Ovary (tissue), 9 donors: Measurements from ENCODE around the gene SMYD2. TPM values are rescaled to one million over a fixed set of nuclear protein-coding genes. Genes with fewer than 3 reads are reported as not detected.

Source experiments
- DNase-seq, 5 donors: peaks; one replicate each; pipeline ENCODE4 v3.0.0-alpha.2; 2019 to 2020
- H3K27ac ChIP-seq, 2 donors: fragments of 200-600 bp; one replicate each; pipeline versions ENCODE4 v1.5.1 to v1.8.0; 2019 to 2022
- H3K27me3 ChIP-seq: fragments of 200-600 bp; one replicate; pipeline ENCODE4 v1.8.0; 2022
- H3K36me3 ChIP-seq: fragments of 200-600 bp; sonication (generic); one replicate; pipeline ENCODE4 v1.5.1; 2019
- H3K4me1 ChIP-seq: one replicate; pipeline ENCODE4 v1.8.1; 2013; ENCODE audit warnings: mild to moderate bottlenecking, moderate library complexity; ENCODE audit not compliant: insufficient read depth
- H3K4me3 ChIP-seq: fragments of 200-600 bp; sonication (generic); one replicate; pipeline ENCODE4 v1.5.1; 2017
- H3K9me3 ChIP-seq, 2 donors: fragments of 200-600 bp in 1 of 2; sonication (generic) in 1 of 2; one replicate each; pipeline versions ENCODE4 v1.5.1 to v1.8.1; 2013 to 2019; ENCODE audit warnings: mild to moderate bottlenecking in 1 of 2, moderate library complexity in 1 of 2
- CTCF ChIP-seq, 3 donors: fragments of 450-650 bp in 2 of 3; fragments of 200-600 bp in 1 of 3; IDR thresholded peaks; one replicate each; pipeline versions ENCODE4 v1.5.1 to v1.8.0; 2016 to 2022; ENCODE audit warnings: antibody characterized with exemption in 3 of 3, mild to moderate bottlenecking in 1 of 3
- EP300 ChIP-seq: sonication (generic); formaldehyde crosslinking; IDR thresholded peaks from one replicate; pipeline ENCODE4 v1.6.1; 2017; ENCODE audit warnings: antibody characterized with exemption
- POLR2A ChIP-seq: fragments of 450-650 bp; IDR thresholded peaks from one replicate; pipeline ENCODE4 v1.6.1; 2017; ENCODE audit warnings: antibody characterized with exemption, mild to moderate bottlenecking, moderate library complexity
- WGBS, 3 donors: extraction: QIAGEN DNeasy Blood & Tissue Kit in 1 of 3; methylation state at CpG; one replicate each; pipeline versions ENCODE4 v1.1.5 to v1.1.7; 2013 to 2017; 5-methylcytosine and 5-hydroxymethylcytosine counted together
- intact Hi-C, 4 donors: fragments of 100-400 bp; cut with DNase I; formaldehyde crosslinking; loops; one replicate each; pipeline versions ENCODE4 v1.11.0 to v1.15.1; 2022 to 2023
- polyA plus RNA-seq, 2 donors: library from polyadenylated mRNA; stranded (reverse); fragments of 200-250 nt in 1 of 2; fragments of 350-450 nt in 1 of 2; fragmentation: Illumina TruSeq in 1 of 2; extraction: RNeasy Lipid Tissue Mini Kit (QIAGEN cat#74804) in 1 of 2; gene quantifications; one replicate each; pipeline ENCODE4 v1.2.3, GENCODE V29; 2013 to 2014
- total RNA-seq, 7 donors: library from RNA; depleted of rRNA in 2 of 7; stranded (reverse); fragments of >200 nt in 2 of 7; fragmentation: NEBNext Ultra II Directional in 3 of 7; extraction: Animal tissue kit (Norgen Biotek cat#: 25700) in 3 of 7; gene quantifications; one replicate each; pipeline versions ENCODE4 v1.1.0 to v1.2.4, GENCODE V29; 2016 to 2023
- donor health status: DM: no; HTN: no; CAD: no; lungs with moderate emphysema.
- donor health status: DM: no; HTN: no; CAD: no.
- donor health status: Bipolar disorder and iron deficiency.
- donor health status: DM: yes; HTN: yes; CAD: no.
- donor health status: DM: no; HTN: no; CAD: no.
- donor health status: DM: yes; HTN: yes; CAD: no.

The SMYD2 gene
- total and polyA plus RNA-seq, 9 donors, result 14.6 to 50.3 (median 17.2) TPM

DNA sequence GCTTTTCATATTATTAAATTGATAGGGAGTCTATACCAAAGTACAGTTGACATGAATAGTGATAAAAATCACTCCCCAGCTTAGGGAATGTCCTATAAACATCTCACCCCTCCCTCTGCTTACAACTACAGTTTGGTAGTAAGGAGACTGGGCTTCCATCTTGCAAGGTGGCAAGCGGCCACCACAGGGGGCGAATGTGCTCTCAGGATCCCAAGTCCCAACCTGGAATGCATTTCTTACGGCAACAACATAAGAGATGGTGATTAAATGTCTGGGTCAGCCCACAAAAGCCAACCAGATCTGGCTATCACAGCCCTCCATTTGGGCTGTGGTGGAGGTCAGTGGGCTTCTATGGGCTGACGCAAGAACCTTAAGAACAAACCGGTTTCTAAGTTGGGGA is 68.0 kb downstream of the SMYD2 start:
- Histone ChIP-seq H3K27me3 (no peaks in the 10 kb centered on the region), H3K27ac (no peak overlapping the region), H3K4me3 (no peak overlapping the region), H3K4me1 (no peaks in the 10 kb centered on the region), H3K9me3 (no peaks in the 10 kb centered on the region), H3K36me3 (no peaks in the 10 kb centered on the region)
- no peak for DNase-seq
- intact Hi-C loops, result no loop called here
- WGBS, 3 donors, result 92 to 97% (median 95%) methylated on average over 5 of the region's 5 CpGs
- TF ChIP-seq CTCF (IDR thresholded peaks at IDR 0.05), result no peak
- TF ChIP-seq POLR2A, result no peak
- TF ChIP-seq EP300, result no peak

DNA sequence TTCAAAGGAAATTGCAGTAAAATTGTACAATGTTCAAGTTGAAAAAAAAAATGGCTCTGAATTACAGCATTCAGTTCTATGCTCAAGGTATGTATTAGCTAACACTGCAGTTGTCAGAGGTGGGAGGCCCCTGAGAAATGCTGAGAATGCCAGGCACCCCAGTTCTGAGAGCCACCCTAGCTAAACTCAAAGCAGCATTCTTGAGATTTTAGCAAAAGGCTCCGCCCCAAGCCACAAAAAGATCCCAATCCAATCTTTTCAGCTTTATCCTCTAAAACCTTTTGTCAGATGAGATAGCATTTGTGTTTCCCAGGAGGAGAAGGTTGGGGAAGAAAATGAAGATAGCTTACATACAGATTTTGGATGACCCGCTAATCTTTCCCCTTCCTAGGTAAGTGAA is 68.8 kb downstream of the SMYD2 start:
- H3K9me3 ChIP-seq, result no peaks in the 10 kb centered on the region

DNA sequence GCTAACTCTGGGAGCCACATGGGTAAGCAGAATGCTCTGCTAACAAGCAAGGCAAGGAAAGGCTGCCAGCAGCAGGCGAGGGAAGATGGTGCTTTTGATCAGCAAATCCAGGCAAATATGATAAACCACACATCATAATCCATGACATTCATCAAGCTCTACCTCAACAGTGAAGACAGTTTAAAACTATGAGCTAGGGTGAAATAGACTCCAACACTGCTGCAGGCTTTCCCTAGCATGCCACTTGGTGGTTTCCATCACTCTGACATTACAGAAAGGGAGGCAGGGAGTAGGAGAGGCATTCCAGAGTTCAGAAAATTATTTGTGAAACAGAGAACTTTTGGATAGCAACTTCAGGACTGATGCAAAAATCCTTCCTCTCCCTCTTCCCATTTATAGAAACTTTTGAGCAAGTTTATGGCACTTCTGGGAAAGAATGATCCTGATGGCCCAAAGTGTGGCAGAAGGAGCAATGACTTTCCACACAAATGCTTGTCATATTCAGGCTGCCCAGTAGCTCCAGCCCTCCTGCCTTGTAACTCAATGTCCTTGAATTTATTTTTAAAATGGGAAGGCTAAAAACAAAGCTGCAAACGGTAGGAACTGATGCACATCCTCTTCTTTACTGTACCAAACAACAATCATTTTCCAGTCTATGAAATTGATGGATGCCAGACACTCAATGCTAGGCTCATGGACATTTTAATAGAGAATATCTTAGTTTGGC is 70.8 kb downstream of the SMYD2 start:
- intact Hi-C loops, result no loop called here
- no peak for DNase-seq
- TF ChIP-seq EP300 (no peak), CTCF (IDR thresholded peaks at IDR 0.05) (no peak)
- WGBS, 3 donors, result 36 to 41% (median 40%) methylated on average over 2 of the region's 2 CpGs
- no peaks in the 10 kb centered on the region for H3K27me3 ChIP-seq
- H3K4me3 ChIP-seq, result no peak overlapping the region
- peaks cover 1% of the 10 kb centered on the region for H3K4me1 ChIP-seq
- H3K36me3 ChIP-seq, result no peaks in the 10 kb centered on the region
- H3K27ac ChIP-seq, result no peak overlapping the region
- no peaks in the 10 kb centered on the region for H3K9me3 ChIP-seq

More for the DNA sequence above, 68.8 kb downstream of the SMYD2 start:
- intact Hi-C loops, result no loop called here
- Histone ChIP-seq H3K4me3 (no peak overlapping the region), H3K27ac (no peak overlapping the region), H3K36me3 (no peaks in the 10 kb centered on the region), H3K27me3 (no peaks in the 10 kb centered on the region), H3K4me1 (peaks cover 1% of the 10 kb centered on the region)
- TF ChIP-seq CTCF (IDR thresholded peaks at IDR 0.05), result no peak
- TF ChIP-seq EP300, result no peak
- no peak for TF ChIP-seq POLR2A
- DNase-seq, result no peak
- 94 to 100% (median 95%) methylated on average over 2 of the region's 2 CpGs for WGBS, 3 donors

GRCh38 chr1:214352838-214353237 is 71.9 kb downstream of the SMYD2 start:
- no peak for DNase-seq
- no peaks in the 10 kb centered on the region for H3K36me3 ChIP-seq
- WGBS, 3 donors, result 89 to 95% (median 92%) methylated on average over 4 of the region's 4 CpGs
- TF ChIP-seq CTCF (IDR thresholded peaks at IDR 0.05) (no peak), POLR2A (no peak), EP300 (no peak)
- intact Hi-C loops, result no loop called here
- no peak overlapping the region for H3K27ac ChIP-seq
- peaks cover 1% of the 10 kb centered on the region for H3K4me1 ChIP-seq
- no peak overlapping the region for H3K4me3 ChIP-seq
- H3K9me3 ChIP-seq, result no peaks in the 10 kb centered on the region
- H3K27me3 ChIP-seq, result no peaks in the 10 kb centered on the region
